ENCODE data around the gene NDRG3. TPM values are rescaled to one million over a fixed set of nuclear protein-coding genes. Genes with fewer than 3 reads are reported as not detected.

The NDRG3 gene
- total and polyA plus RNA-seq, 2 experiments from 2014 or later = 19.8 to 23.3 TPM

DNA sequence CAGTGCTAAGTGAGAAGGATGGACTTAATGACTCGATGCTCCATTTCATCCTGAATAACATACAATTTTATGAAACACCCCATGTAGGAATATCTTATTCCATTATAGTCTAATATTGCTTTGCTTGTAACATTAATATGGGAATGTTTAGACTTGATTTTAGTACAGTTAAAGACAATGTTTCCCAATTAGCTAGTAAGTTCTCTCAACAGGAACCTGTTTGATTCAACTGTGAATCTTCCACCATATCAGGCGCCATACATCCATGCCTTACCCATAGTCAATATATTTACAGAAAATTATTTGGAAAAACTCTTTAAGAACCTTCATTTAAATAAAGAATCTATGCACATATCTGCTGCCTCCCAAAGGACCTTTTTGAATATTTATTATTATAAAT lies 3.3 kb downstream of the NDRG3 start:
- H4K20me1 ChIP-seq (ENCODE audit: insufficient read depth) = no peaks in the 10 kb centered on the region
- H3F3A ChIP-seq (ENCODE audit: insufficient read depth) = 0 out of 2 replicates have a peak, but pooled peaks cover 4% of the 10 kb centered on the region
- no peaks in the 10 kb centered on the region for H3K9me2 ChIP-seq (ENCODE audit: insufficient read depth)
- peaks cover 31% of the 10 kb centered on the region for H3K79me2 ChIP-seq (ENCODE audit: insufficient read depth)
- H3K27me3 ChIP-seq (replicated peaks; ENCODE audit: insufficient read depth) = no peaks in the 10 kb centered on the region
- H3K27ac ChIP-seq = no peak overlapping the region
- H3K4me1 ChIP-seq (ENCODE audit: insufficient read depth) = peaks cover 4% of the 10 kb centered on the region
- no peak for TF ChIP-seq EZH2 (IDR thresholded peaks at IDR 0.05; ENCODE audit: insufficient read depth, poor library complexity, severe bottlenecking)
- no peak for TF ChIP-seq EZH2phosphoT487 (IDR thresholded peaks at IDR 0.05; ENCODE audit: insufficient read depth, low read depth)
- H3K9me3 ChIP-seq (ENCODE audit: low read depth) = no peaks in the 10 kb centered on the region
- no peak overlapping the region for H3K4me3 ChIP-seq
- no peak overlapping the region for H3K9ac ChIP-seq
- in situ Hi-C loops (cut with MboI) = no loop called here
- no peak overlapping the region for H2AFZ ChIP-seq
- no peak overlapping the region for H3K4me2 ChIP-seq (ENCODE audit: unreplicated experiment)
- no peaks in the 10 kb centered on the region for H3K36me3 ChIP-seq (ENCODE audit: low read depth)
- DNase-seq = no peak
- 96 to 98% methylated on average over 2 of the region's 2 CpGs for WGBS, 2 experiments (ENCODE audit: low coverage in 1 of 2, low lambda C conversion rate in 2 of 2, missing lambda C conversion rate in 2 of 2)

DNA sequence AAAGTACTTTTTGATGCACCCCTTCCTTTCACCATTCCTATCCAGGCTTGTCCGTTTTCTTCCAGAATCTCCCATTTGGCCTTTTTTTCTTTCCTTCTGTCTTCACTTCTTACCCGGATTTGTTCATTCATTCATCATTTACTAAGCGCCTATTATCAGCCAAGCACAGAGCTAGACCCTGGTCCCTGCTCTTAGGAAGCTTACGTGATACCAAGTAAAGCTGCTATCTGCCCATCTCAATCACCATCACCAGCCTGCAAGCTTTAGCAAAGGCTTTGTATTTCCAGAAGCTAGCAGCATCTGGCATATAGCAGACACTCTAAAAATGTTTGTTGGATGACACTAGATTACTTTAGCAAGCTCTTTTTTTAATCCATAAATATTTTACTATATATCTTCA lies 4.8 kb downstream of the NDRG3 start:
- H3K9ac ChIP-seq = no peak overlapping the region
- no peak for DNase-seq
- H3K9me2 ChIP-seq (ENCODE audit: insufficient read depth) = no peaks in the 10 kb centered on the region
- no peaks in the 10 kb centered on the region for H3K9me3 ChIP-seq (ENCODE audit: low read depth)
- H3K79me2 ChIP-seq (ENCODE audit: insufficient read depth) = peaks cover 34% of the 10 kb centered on the region
- H3K27ac ChIP-seq = no peak overlapping the region
- H3K4me3 ChIP-seq = no peak overlapping the region
- no peak overlapping the region for H2AFZ ChIP-seq
- H4K20me1 ChIP-seq (ENCODE audit: insufficient read depth) = no peaks in the 10 kb centered on the region
- H3K4me1 ChIP-seq (ENCODE audit: insufficient read depth) = peaks cover 4% of the 10 kb centered on the region
- no peak overlapping the region for H3K4me2 ChIP-seq (ENCODE audit: unreplicated experiment)
- H3F3A ChIP-seq (ENCODE audit: insufficient read depth) = peaks cover 4% of the 10 kb centered on the region; the same call in 1 of the 2 replicates
- H3K27me3 ChIP-seq (replicated peaks; ENCODE audit: insufficient read depth) = no peaks in the 10 kb centered on the region
- no peaks in the 10 kb centered on the region for H3K36me3 ChIP-seq (ENCODE audit: low read depth)
- in situ Hi-C loops (cut with MboI) = no loop called here
- 66 to 80% methylated on average over 4 of the region's 4 CpGs for WGBS, 2 experiments (ENCODE audit: low coverage in 1 of 2, low lambda C conversion rate in 2 of 2, missing lambda C conversion rate in 2 of 2)
- no peak for TF ChIP-seq EZH2phosphoT487 (IDR thresholded peaks at IDR 0.05; ENCODE audit: insufficient read depth, low read depth)
- TF ChIP-seq EZH2 (IDR thresholded peaks at IDR 0.05; ENCODE audit: insufficient read depth, poor library complexity, severe bottlenecking) = no peak

DNA sequence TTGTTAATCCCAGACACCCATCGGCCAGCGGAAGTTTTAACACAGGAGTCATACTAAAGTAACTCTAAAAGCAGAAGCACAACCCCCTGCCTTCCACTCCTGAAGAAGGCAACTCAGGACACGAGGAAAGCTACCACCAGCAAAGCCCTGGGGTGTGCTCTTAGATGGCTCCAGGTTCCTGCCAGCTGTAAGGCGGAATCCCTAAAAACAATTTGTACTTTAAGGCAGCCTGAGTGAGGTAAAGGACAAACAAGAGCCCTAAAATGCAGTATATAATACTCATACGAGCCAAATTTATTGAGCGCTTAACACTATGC lies 8.7 kb downstream of the NDRG3 start:
- H3F3A ChIP-seq (ENCODE audit: insufficient read depth) = no peaks in the 10 kb centered on the region; the same call in 1 of the 2 replicates
- peaks cover 39% of the 10 kb centered on the region for H3K79me2 ChIP-seq (ENCODE audit: insufficient read depth)
- DNase-seq = no peak
- no peak overlapping the region for H3K4me2 ChIP-seq (ENCODE audit: unreplicated experiment)
- no peak overlapping the region for H3K9ac ChIP-seq
- TF ChIP-seq EZH2 (IDR thresholded peaks at IDR 0.05; ENCODE audit: insufficient read depth, poor library complexity, severe bottlenecking) (no peak), EZH2phosphoT487 (IDR thresholded peaks at IDR 0.05; ENCODE audit: insufficient read depth, low read depth) (no peak)
- H4K20me1 ChIP-seq (ENCODE audit: insufficient read depth) = no peaks in the 10 kb centered on the region
- H3K36me3 ChIP-seq (ENCODE audit: low read depth) = no peaks in the 10 kb centered on the region
- H3K4me3 ChIP-seq = no peak overlapping the region
- no peaks in the 10 kb centered on the region for H3K9me2 ChIP-seq (ENCODE audit: insufficient read depth)
- no peak overlapping the region for H3K27ac ChIP-seq
- H3K4me1 ChIP-seq (ENCODE audit: insufficient read depth) = no peaks in the 10 kb centered on the region
- 96 to 99% methylated on average over 6 of the region's 6 CpGs for WGBS, 2 experiments (ENCODE audit: low coverage in 1 of 2, low lambda C conversion rate in 2 of 2, missing lambda C conversion rate in 2 of 2)
- H3K9me3 ChIP-seq (ENCODE audit: low read depth) = no peaks in the 10 kb centered on the region
- H3K27me3 ChIP-seq (replicated peaks; ENCODE audit: insufficient read depth) = no peaks in the 10 kb centered on the region
- H2AFZ ChIP-seq = no peak overlapping the region
- in situ Hi-C loops (cut with MboI) = no loop called here

DNA sequence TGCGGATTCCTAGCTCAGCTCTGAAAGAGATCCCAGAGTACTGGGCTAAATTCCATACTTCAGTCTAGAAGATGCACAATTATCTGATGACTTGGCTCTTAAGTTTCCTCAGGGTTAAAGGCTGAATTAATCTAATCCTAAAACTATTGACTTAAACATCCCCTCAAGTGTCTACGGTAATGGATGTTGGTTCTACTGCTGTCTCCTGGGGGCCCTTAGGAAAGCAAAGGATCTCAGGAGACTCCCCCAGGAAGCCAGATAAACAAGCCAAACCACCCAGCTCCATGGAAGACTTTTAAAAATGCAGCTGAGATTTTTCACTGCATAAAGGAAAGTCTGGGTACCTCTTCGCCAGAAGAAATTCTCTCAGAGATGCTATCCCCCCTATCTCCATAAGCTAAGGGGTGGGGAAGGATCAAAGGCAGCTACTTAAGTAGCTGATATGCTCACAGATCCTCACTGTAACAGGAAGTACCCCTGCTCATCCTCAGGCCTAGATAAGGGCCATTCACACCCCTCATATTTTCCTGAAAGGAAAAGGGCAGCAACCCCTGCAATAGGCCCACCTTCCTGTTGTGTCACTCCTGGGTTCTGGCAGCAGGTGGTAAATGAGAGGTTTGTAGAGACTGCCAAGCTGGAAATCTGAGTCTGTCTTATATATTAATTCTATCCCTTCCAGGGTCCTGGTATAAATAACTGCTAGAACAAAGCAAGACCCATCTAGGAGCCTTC lies 9.3 kb downstream of the NDRG3 start:
- Histone ChIP-seq H2AFZ (no peak overlapping the region), H3K4me3 (no peak overlapping the region), H3K27me3 (replicated peaks; ENCODE audit: insufficient read depth) (no peaks in the 10 kb centered on the region), H3F3A (ENCODE audit: insufficient read depth) (no peaks in the 10 kb centered on the region; the same call in 1 of the 2 replicates), H3K36me3 (ENCODE audit: low read depth) (no peaks in the 10 kb centered on the region), H3K79me2 (ENCODE audit: insufficient read depth) (peaks cover 39% of the 10 kb centered on the region), H3K4me1 (ENCODE audit: insufficient read depth) (no peaks in the 10 kb centered on the region), H3K4me2 (ENCODE audit: unreplicated experiment) (no peak overlapping the region), H3K9me3 (ENCODE audit: low read depth) (no peaks in the 10 kb centered on the region), H3K9ac (no peak overlapping the region), H4K20me1 (ENCODE audit: insufficient read depth) (no peaks in the 10 kb centered on the region), H3K9me2 (ENCODE audit: insufficient read depth) (no peaks in the 10 kb centered on the region), H3K27ac (no peak overlapping the region)
- in situ Hi-C loops (cut with MboI) = no loop called here
- WGBS, 2 experiments (ENCODE audit: low coverage in 1 of 2, low lambda C conversion rate in 2 of 2, missing lambda C conversion rate in 2 of 2) = 90 to 93% methylated on average over 3 of the region's 3 CpGs
- DNase-seq = no peak
- no peak for TF ChIP-seq EZH2phosphoT487 (IDR thresholded peaks at IDR 0.05; ENCODE audit: insufficient read depth, low read depth)
- no peak for TF ChIP-seq EZH2 (IDR thresholded peaks at IDR 0.05; ENCODE audit: insufficient read depth, poor library complexity, severe bottlenecking)

All from GM23248 (cell line).